GM19351 (cell line): ENCODE results near the gene CLTCL1.
"Not testable (repeated sequence)": the region's sequence is repeated elsewhere in the genome, so short reads cannot be mapped to it uniquely, and the experiment has no call there.

Experiments
- ATAC-seq: cut with Tn5 transposase; IDR thresholded peaks from one replicate; pipeline ENCODE4 v1.9.1; 2021; ENCODE audit warnings: mild to moderate bottlenecking, moderate library complexity; ENCODE audit not compliant: unreplicated experiment

Gene CLTCL1

GRCh38 chr22:19291218-19291579 lies 320 bp downstream of the CLTCL1 start:
- no peak for ATAC-seq

- ATAC-seq = no peak
These were observed 910 bp downstream of the CLTCL1 start for GRCh38 chr22:19290400-19291217.

GRCh38 chr22:19289475-19290161 lies 1.9 kb downstream of the CLTCL1 start:
- no peak for ATAC-seq

- no peak for ATAC-seq
These were observed 3.6 kb downstream of the CLTCL1 start for GRCh38 chr22:19287889-19288288.

GRCh38 chr22:19287076-19287707 lies 4.3 kb downstream of the CLTCL1 start:
- ATAC-seq = no peak

GRCh38 chr22:19285831-19286230 lies 5.7 kb downstream of the CLTCL1 start:
- ATAC-seq = no peak

- not testable (repeated sequence) for ATAC-seq
These were observed 12.4 kb downstream of the CLTCL1 start for GRCh38 chr22:19279143-19279542.

GRCh38 chr22:19277785-19278184 lies 13.7 kb downstream of the CLTCL1 start:
- ATAC-seq = no peak

GRCh38 chr22:19275919-19276600 lies 15.5 kb downstream of the CLTCL1 start:
- no peak for ATAC-seq

GRCh38 chr22:19275513-19275912 lies 16.0 kb downstream of the CLTCL1 start:
- no peak for ATAC-seq

- ATAC-seq = no peak
These were observed 16.4 kb downstream of the CLTCL1 start for GRCh38 chr22:19275104-19275503.

- ATAC-seq = no peak
These were observed 19.5 kb downstream of the CLTCL1 start for GRCh38 chr22:19271856-19272535.

- ATAC-seq = no peak
These were observed 20.2 kb downstream of the CLTCL1 start for GRCh38 chr22:19271273-19271855.

GRCh38 chr22:19270873-19271272 lies 20.6 kb downstream of the CLTCL1 start:
- ATAC-seq = no peak

- no peak for ATAC-seq
These were observed 24.9 kb downstream of the CLTCL1 start for GRCh38 chr22:19266547-19267086.

GRCh38 chr22:19265779-19266178 lies 25.7 kb downstream of the CLTCL1 start:
- no peak for ATAC-seq

- ATAC-seq = no peak
These were observed 30.7 kb downstream of the CLTCL1 start for GRCh38 chr22:19260804-19261203.

GRCh38 chr22:19260194-19260593 lies 31.3 kb downstream of the CLTCL1 start:
- no peak for ATAC-seq

- ATAC-seq = not testable (repeated sequence)
These were observed 32.6 kb downstream of the CLTCL1 start for GRCh38 chr22:19258968-19259288.

- no peak for ATAC-seq
These were observed 33.1 kb downstream of the CLTCL1 start for GRCh38 chr22:19258371-19258770.
